SK-N-SH treated with all-trans-retinoic acid at 6 μM for 48 hours (cell line): ENCODE measurements around the gene MON2.

Source experiments
- ATAC-seq: fragments of 200-7000 bp; cut with Tn5 transposase; 3 replicates; pipeline ENCODE4 v1.9.1; 2020; ENCODE audit warnings: mild to moderate bottlenecking, moderate library complexity
- ARNTL ChIP-seq: fragments of 450-650 bp; formaldehyde crosslinking; IDR thresholded peaks from 2 replicates; pipeline ENCODE4 v1.5.0; 2020; ENCODE audit warnings: low read depth, mild to moderate bottlenecking, moderate library complexity, borderline replicate concordance
- BACH2 ChIP-seq: fragments of 250-450 bp; sonication (Bioruptor Pico); IDR thresholded peaks from 2 replicates; pipeline ENCODE4 v1.9.0; 2021; ENCODE audit warnings: mild to moderate bottlenecking, borderline replicate concordance
- CSDC2 ChIP-seq: fragments of 250-450 bp; sonication (Bioruptor Pico); IDR thresholded peaks from 2 replicates; pipeline ENCODE4 v1.5.0; 2020; ENCODE audit warnings: mild to moderate bottlenecking, moderate library complexity
- CSRNP3 ChIP-seq: fragments of 250-450 bp; sonication (Bioruptor Pico); IDR thresholded peaks from 2 replicates; pipeline ENCODE4 v1.5.1; 2021; ENCODE audit warnings: mild to moderate bottlenecking, moderate library complexity
- ESRRG ChIP-seq: fragments of 250-450 bp; sonication (Bioruptor Pico); IDR thresholded peaks from 2 replicates; pipeline ENCODE4 v1.6.1; 2021; ENCODE audit warnings: mild to moderate bottlenecking
- GLIS3 ChIP-seq: fragments of 250-450 bp; sonication (Bioruptor Pico); IDR thresholded peaks from 2 replicates; pipeline ENCODE4 v1.5.0; 2020; ENCODE audit warnings: mild to moderate bottlenecking, moderate library complexity
- ISL1 ChIP-seq: fragments of 250-450 bp; sonication (Bioruptor Pico); IDR thresholded peaks from 2 replicates; pipeline ENCODE4 v2.1.2; 2022; ENCODE audit warnings: mild to moderate bottlenecking, moderate library complexity
- OSR1 ChIP-seq: fragments of 250-450 bp; sonication (Bioruptor Pico); IDR thresholded peaks from 2 replicates; pipeline ENCODE4 v1.8.0; 2022; ENCODE audit warnings: moderate library complexity, mild to moderate bottlenecking, inconsistent platforms
- PPARA ChIP-seq: fragments of 250-450 bp; sonication (Bioruptor Pico); IDR thresholded peaks from 2 replicates; pipeline ENCODE4 v1.5.0; 2020; ENCODE audit warnings: mild to moderate bottlenecking, borderline replicate concordance
- RARB ChIP-seq: fragments of 250-450 bp; sonication (Bioruptor Pico); IDR thresholded peaks from 2 replicates; pipeline ENCODE4 v1.8.0; 2021; ENCODE audit warnings: mild to moderate bottlenecking, moderate library complexity
- SNAI2 ChIP-seq: fragments of 250-450 bp; sonication (Bioruptor Pico); IDR thresholded peaks from 2 replicates; pipeline ENCODE4 v1.5.0; 2020; ENCODE audit warnings: mild to moderate bottlenecking, moderate library complexity
- TCF4 ChIP-seq: fragments of 250-450 bp; sonication (Bioruptor Pico); IDR thresholded peaks from 2 replicates; pipeline ENCODE4 v1.8.0; 2021; ENCODE audit warnings: mild to moderate bottlenecking, moderate library complexity, borderline replicate concordance
- TOX ChIP-seq: fragments of 250-450 bp; sonication (Bioruptor Pico); IDR thresholded peaks from 2 replicates; pipeline ENCODE4 v1.8.0; 2021; ENCODE audit warnings: mild to moderate bottlenecking, moderate library complexity, borderline replicate concordance
- ZC3H10 ChIP-seq: fragments of 250-450 bp; sonication (Bioruptor Pico); IDR thresholded peaks from 2 replicates; pipeline ENCODE4 v1.5.1; 2021; ENCODE audit warnings: mild to moderate bottlenecking, moderate library complexity
- ZFP3 ChIP-seq: fragments of 250-450 bp; sonication (Bioruptor Pico); IDR thresholded peaks from 2 replicates; pipeline ENCODE4 v1.5.0; 2020; ENCODE audit warnings: mild to moderate bottlenecking, moderate library complexity
- ZFP30 ChIP-seq: fragments of 450-650 bp; formaldehyde crosslinking; IDR thresholded peaks from 2 replicates; pipeline ENCODE4 v1.5.0; 2022; ENCODE audit warnings: mild to moderate bottlenecking, moderate library complexity
- ZNF8 ChIP-seq: fragments of 450-650 bp; formaldehyde crosslinking; IDR thresholded peaks from 2 replicates; pipeline ENCODE4 v1.5.0; 2020; ENCODE audit warnings: mild to moderate bottlenecking, moderate library complexity
- TF ChIP-seq, protein P1 (sequence below): fragments of 250-450 bp; sonication (Bioruptor Pico); IDR thresholded peaks from 2 replicates; pipeline ENCODE4 v1.8.0; 2020; ENCODE audit warnings: mild to moderate bottlenecking, moderate library complexity, borderline replicate concordance
- TF ChIP-seq, protein P2 (sequence below): fragments of 250-450 bp; sonication (Bioruptor Pico); IDR thresholded peaks from 2 replicates; pipeline ENCODE4 v1.5.0; 2020; ENCODE audit warnings: mild to moderate bottlenecking, moderate library complexity
- TF ChIP-seq, protein P3 (sequence below): fragments of 250-450 bp; sonication (Bioruptor Pico); IDR thresholded peaks from 2 replicates; pipeline ENCODE4 v1.5.1; 2020; ENCODE audit warnings: low read depth, mild to moderate bottlenecking, moderate library complexity

The MON2 gene

DNA sequence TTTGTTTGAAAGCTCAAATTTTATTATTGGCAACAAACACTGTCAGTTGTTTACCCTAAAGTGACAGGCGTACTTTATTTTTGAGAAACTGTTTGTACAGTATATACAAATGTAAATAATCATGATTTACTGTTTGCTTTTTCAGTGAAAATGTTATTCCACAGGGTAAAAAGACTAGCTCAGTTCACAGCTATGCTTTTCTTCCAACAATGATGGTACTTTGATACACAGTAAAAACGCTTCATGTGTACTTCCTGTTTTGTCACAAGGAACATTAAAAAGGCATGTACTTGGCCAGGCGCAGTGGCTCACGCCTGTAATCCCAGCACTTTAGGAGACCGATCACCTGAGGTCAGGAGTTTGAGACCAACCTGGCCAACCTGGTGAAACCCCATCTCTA lies 53.7 kb downstream of the MON2 start (continued):
- TF ChIP-seq, protein P1, sequence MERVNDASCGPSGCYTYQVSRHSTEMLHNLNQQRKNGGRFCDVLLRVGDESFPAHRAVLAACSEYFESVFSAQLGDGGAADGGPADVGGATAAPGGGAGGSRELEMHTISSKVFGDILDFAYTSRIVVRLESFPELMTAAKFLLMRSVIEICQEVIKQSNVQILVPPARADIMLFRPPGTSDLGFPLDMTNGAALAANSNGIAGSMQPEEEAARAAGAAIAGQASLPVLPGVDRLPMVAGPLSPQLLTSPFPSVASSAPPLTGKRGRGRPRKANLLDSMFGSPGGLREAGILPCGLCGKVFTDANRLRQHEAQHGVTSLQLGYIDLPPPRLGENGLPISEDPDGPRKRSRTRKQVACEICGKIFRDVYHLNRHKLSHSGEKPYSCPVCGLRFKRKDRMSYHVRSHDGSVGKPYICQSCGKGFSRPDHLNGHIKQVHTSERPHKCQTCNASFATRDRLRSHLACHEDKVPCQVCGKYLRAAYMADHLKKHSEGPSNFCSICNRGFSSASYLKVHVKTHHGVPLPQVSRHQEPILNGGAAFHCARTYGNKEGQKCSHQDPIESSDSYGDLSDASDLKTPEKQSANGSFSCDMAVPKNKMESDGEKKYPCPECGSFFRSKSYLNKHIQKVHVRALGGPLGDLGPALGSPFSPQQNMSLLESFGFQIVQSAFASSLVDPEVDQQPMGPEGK: no peak
- no peak for TF ChIP-seq PPARA (CRISPR knock-in tag)

DNA sequence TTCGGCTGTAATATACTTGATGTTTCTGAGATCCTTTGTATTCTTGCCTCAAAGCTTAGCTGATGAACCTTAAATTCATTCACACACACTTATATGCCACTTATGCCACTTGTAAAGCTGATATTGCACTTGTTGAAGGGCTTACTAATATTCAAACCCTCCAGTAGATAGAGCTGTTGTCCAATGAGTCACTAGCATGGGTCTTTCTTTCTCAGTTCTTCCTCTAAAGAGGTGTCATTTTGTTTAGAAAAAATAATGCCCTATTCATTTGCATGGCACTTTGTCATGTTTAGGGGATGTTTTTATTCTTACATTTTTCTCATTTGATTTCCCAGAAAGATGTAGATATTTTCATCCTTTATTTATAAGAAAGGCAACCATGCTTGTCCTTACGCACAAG lies 56.4 kb downstream of the MON2 start:
- TF ChIP-seq TOX (CRISPR knock-in tag) (no peak), OSR1 (no peak), ZFP3 (no peak), TCF4 (no peak), ZFP30 (CRISPR knock-in tag) (no peak), GLIS3 (CRISPR knock-in tag) (no peak), ESRRG (no peak), CSDC2 (CRISPR knock-in tag) (no peak), PPARA (CRISPR knock-in tag) (no peak), SNAI2 (CRISPR knock-in tag) (no peak), ZNF8 (CRISPR knock-in tag) (no peak), RARB (CRISPR knock-in tag) (no peak)
- TF ChIP-seq, protein P1: no peak
- TF ChIP-seq, protein P2, sequence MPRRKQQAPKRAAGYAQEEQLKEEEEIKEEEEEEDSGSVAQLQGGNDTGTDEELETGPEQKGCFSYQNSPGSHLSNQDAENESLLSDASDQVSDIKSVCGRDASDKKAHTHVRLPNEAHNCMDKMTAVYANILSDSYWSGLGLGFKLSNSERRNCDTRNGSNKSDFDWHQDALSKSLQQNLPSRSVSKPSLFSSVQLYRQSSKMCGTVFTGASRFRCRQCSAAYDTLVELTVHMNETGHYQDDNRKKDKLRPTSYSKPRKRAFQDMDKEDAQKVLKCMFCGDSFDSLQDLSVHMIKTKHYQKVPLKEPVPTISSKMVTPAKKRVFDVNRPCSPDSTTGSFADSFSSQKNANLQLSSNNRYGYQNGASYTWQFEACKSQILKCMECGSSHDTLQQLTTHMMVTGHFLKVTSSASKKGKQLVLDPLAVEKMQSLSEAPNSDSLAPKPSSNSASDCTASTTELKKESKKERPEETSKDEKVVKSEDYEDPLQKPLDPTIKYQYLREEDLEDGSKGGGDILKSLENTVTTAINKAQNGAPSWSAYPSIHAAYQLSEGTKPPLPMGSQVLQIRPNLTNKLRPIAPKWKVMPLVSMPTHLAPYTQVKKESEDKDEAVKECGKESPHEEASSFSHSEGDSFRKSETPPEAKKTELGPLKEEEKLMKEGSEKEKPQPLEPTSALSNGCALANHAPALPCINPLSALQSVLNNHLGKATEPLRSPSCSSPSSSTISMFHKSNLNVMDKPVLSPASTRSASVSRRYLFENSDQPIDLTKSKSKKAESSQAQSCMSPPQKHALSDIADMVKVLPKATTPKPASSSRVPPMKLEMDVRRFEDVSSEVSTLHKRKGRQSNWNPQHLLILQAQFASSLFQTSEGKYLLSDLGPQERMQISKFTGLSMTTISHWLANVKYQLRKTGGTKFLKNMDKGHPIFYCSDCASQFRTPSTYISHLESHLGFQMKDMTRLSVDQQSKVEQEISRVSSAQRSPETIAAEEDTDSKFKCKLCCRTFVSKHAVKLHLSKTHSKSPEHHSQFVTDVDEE (CRISPR knock-in tag): no peak
- ATAC-seq: no peak

DNA sequence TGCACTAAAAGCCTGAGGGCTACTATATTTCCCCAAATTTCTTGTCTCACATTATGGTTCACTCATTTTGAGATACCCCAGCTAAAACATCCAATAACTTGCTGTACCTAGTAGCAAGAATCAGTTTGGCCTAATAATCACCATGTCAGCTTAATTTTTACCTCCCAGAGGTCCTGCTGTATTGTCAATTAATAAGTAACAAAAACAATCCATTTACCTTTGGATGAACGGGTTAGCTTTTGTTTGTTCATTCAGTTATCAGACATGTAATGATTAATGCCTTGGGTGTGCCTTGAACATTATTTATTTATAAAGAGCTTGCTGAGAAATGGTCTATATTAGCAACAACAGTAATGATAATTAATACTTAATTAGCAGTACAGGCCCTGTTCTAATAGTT lies 57.0 kb downstream of the MON2 start:
- ATAC-seq: no peak
- TF ChIP-seq, protein P2 (CRISPR knock-in tag): no peak
- TF ChIP-seq SNAI2 (CRISPR knock-in tag) (no peak), ZNF8 (CRISPR knock-in tag) (no peak), ISL1 (CRISPR knock-in tag) (no peak), BACH2 (CRISPR knock-in tag) (no peak), CSDC2 (CRISPR knock-in tag) (no peak), TOX (CRISPR knock-in tag) (no peak), TCF4 (no peak), ZFP3 (no peak), ZC3H10 (CRISPR knock-in tag) (no peak), CSRNP3 (CRISPR knock-in tag) (no peak), ARNTL (CRISPR knock-in tag) (no peak), PPARA (CRISPR knock-in tag) (no peak), ZFP30 (CRISPR knock-in tag) (no peak), GLIS3 (CRISPR knock-in tag) (no peak), RARB (CRISPR knock-in tag) (no peak)
- TF ChIP-seq, protein P3, sequence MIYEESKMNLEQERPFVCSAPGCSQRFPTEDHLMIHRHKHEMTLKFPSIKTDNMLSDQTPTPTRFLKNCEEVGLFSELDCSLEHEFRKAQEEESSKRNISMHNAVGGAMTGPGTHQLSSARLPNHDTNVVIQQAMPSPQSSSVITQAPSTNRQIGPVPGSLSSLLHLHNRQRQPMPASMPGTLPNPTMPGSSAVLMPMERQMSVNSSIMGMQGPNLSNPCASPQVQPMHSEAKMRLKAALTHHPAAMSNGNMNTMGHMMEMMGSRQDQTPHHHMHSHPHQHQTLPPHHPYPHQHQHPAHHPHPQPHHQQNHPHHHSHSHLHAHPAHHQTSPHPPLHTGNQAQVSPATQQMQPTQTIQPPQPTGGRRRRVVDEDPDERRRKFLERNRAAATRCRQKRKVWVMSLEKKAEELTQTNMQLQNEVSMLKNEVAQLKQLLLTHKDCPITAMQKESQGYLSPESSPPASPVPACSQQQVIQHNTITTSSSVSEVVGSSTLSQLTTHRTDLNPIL (CRISPR knock-in tag): no peak
- TF ChIP-seq, protein P1: no peak
